GM18873 (cell line): Measurements from ENCODE around the gene GZMA.
"Not testable (repeated sequence)": the region's sequence is repeated elsewhere in the genome, so short reads cannot be mapped to it uniquely, and the experiment has no call there.

Source experiments
- ATAC-seq: cut with Tn5 transposase; IDR thresholded peaks from one replicate; pipeline ENCODE4 v1.9.1; 2021; ENCODE audit warnings: mild to moderate bottlenecking, moderate library complexity, moderate number of reproducible peaks; ENCODE audit not compliant: unreplicated experiment, low FRiP score

Gene GZMA

DNA sequence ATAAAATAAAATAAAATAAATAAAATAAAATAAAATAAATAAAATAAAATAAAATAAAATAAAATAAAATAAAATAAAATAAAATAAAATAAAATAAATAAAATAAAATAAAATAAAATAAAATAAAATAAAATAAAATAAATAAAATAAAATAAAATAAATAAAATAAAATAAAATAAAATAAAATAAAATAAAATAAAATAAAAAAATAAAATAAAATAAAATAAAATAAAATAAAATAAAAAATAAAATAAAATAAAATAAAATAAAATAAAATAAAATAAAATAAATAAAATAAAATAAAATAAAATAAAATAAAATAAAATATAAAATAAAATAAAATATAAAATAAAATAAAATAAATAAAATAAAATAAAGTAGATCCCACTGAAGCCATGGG lies 3.5 kb downstream of the GZMA start:
- ATAC-seq = not testable (repeated sequence)

DNA sequence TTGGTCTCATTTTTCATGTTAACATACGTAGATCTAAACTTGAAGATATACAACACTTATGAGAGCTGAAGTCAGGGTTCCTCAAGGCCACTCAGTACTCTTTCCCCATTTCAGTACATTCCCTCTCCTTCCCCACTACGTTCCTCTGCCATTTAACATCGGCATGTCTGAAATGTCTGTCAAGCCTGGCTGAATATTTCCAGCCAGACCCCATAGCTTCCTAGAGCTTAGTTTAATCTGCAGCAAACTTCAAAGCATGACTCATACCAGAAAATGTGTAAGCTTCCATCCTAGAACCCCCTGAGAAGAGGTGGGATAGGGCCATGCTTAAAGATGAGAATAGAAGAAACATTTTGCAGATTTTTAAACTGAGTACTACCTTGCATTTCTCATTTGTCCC lies 6.2 kb downstream of the GZMA start:
- no peak for ATAC-seq

DNA sequence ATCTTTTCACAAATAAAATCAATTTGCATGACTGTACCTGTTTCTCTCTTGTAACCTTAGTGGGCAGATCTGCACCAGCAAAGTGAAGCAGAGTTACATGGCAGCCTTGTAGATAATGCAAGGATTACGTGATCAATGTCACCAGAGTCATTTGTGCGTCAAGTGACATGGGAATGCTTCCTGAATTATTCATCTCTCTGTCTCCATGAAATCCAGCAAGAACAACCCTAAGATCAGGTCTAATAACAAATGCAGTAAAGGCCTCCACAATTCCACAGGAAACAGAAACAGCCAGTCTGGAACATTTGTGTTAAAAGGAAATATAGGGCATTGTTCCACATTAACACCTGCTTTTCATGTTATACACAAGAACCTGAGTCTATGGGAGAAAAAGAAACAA lies 7.8 kb downstream of the GZMA start:
- no peak for ATAC-seq

DNA sequence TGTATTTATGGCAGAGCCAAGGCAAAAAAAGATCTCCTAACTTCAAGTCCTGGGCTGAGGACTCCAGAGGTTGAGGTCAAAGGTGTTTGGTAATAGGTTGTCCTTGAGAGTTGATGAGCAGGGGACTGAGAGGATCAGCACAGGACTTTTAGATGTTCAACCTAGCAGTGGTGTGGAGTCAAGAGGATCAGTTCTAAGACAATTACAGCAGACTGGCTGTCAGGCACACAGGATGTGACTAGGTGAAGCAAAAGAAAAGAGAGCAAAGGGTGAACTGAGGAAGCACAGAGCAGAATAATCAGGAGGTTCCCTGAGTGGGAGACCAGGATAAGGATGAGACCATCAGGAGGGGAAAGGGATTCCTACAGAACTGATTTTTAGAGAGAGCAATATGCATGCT lies 10.9 kb downstream of the GZMA start:
- ATAC-seq = no peak

DNA sequence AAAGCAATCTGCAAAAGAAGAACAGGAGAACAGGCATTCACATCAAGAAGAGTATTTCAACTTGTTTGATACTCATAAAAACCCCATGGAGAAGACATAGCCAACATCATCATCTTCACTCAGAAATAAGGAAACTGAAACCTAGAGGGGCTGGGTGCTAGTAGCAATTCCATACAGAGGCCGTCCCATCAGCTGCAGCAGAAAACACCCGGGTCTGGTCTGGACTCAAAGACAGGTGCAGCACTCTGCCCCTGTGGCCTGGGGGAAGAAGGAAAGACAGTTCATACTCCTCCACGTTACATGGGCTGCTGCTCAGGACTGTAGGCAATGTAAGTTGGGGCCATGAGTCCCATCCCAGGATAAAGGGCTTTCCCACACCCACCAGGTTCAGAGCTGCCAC lies 11.6 kb downstream of the GZMA start:
- ATAC-seq = no peak

DNA sequence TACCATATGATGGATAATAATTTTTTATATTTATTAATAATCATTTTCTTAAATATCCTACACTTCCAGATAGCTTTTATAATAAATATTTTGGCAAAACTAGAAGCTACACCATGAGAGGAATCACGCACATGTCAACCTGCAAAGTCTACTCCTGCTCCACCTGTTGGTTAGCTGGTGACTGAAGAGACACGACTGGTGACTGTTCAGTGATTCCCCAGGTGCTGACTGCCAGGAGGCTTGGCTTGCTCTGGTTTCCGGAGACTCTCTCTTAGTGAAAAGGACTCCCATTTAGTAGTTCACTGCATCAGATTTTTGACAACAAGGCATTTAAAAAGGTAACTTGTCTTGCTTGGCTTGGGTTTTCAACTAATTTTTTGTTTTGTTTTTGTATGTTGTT lies 20.9 kb downstream of the GZMA start:
- ATAC-seq = no peak

DNA sequence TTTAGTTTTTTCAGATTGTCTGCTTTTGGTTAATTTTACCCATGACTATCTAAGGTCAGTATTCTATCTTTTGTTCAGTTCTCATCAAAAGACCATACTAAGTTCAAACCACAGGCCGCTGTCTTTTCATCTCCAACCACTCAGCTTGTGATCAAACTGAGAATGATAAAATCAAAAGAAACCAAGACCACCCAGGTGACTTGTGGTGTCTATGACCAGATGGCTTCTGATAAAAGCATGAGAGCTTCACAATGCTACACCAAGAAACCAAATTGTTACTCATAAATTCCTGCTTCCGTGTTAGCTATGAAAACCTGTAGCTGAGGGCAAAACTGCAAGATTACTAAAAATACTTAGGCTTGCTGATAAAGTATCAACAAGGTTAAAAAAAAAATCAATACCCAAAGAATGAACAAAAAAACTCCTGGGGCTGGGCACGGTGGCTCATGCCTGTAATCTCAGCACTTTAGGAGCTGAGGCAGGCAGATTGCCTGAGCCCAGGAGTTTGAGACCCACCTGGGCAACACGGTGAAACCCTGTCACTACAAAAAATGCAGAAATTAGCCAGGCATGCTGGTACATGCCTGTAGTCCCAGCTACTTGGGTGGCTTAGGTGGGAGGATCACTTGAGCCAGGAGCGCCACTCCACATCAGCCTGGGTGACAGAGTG lies 31.7 kb downstream of the GZMA start:
- ATAC-seq = no peak

DNA sequence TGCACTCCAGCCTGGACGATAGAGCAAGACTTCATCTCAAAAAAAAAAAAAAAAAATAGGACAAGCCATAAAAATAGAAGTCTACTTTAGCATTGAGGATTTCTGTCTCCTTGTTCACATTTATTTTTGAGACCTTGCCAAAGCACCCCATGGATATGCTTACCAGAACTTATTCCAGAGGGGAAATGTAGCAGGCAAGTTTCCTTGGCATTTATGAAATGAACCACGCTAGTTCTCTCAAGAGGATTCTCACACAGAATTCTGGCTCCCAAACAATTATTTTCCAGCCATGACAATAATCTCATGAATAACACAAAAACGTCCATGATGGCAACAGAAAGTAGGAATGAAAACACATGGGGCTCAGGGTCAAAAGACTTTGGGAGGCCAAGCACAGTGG lies 34.1 kb downstream of the GZMA start:
- no peak for ATAC-seq

DNA sequence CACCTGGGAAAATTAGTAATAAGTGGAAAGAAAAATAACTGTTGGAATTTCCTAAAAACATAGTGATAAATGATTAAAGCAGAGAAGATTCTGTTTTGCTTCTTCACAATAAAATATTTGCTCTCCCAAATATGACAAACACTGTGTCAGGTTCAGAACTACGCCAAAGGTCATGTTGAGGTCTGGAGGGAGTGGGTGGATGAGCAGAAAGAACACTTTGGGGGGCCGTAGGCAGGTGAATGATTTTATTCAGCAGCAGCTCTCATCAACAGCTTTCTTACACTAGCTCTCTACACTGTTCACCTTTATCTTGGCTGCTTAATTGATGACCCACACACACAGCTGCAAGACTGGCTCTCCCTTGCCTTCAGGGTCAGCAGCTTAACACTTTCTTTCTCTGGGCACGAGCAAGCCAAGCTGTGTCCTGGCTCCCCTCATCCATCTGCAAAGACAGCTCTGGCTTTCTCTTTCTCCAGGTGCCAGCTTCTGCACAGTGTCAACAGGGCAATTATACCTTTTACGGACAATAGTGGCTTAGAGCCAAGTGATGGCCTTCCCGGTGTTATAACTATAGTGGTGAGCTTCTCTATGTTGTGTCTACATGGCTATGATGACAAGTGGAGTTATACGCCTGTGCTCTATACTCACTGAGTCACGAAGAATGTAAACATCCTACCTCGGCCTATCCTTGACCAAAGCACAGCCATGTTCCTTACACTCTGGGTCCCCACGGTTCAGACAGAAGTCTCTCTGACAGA lies 38.6 kb downstream of the GZMA start:
- no peak for ATAC-seq

DNA sequence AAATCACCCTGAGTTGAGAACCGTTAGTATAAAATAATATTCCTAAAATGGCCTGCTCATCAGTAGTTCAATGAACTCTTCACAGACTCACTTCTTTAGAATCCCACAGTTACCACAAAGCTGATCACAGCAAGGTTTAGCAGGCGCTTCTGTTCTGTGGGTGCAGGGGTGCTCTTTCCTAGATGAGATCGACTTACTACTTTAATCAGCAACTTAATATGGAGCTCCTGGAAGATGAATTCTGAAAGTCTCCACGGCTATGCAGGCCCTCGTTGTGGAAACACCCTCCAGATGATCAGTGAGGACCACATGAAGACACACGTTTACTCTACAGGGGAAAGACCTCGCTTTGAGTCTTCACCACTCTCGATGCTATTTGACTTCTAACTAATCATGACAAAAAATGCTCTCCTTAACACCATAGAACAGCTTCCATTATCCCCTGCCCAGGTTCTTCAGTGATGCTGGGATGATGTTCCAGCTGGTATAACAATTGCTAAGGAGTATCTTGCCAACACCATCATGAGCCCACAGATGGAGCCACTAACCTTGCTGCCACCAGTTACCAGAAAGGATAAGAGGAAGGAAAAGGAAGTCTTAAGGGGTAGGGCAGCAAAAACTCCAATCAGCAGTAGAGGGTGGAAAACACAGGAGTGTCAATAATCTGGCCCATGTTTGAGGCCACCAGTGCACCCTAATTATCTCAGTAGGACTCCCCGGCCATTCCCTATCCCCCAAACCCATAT lies 39.7 kb downstream of the GZMA start:
- ATAC-seq = no peak

DNA sequence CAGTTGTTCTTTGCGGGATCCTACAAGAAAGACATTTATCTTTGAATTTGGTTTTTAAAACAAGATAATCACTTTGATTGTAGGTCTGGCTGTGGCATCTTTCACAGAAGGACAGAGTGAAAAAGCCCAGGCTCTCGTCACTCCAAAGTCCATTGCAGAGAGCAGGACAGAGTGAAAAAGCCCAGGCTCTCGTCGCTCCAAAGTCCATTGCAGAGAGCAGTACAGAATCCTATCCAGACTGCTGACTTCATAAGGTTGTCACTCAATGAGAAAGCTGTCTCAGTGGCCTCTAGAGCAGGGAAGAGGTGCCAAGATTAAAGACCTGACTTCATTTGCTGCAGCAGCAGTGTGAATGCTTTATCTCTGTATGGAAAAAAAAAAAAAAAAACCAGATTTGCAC lies 41.2 kb downstream of the GZMA start:
- ATAC-seq = no peak

DNA sequence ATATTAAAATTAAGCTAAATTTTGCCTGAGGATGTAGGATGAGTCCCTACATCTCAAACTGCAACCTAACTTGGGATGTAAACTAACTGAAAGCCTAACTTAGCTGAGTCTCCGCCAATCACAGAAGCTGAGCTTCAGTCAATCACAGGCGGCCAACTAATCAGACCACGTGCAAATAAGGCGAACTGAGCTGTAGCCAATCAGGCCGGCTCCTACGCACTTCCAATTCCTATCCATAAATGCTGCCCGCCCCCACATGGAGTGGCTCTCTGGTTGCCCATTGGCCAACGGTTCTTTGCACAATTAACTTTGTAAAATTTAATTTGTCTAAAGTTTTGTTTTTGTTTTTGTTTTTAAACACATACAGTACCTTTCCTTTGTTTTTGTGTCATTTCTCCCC lies 43.6 kb downstream of the GZMA start:
- ATAC-seq = no peak

DNA sequence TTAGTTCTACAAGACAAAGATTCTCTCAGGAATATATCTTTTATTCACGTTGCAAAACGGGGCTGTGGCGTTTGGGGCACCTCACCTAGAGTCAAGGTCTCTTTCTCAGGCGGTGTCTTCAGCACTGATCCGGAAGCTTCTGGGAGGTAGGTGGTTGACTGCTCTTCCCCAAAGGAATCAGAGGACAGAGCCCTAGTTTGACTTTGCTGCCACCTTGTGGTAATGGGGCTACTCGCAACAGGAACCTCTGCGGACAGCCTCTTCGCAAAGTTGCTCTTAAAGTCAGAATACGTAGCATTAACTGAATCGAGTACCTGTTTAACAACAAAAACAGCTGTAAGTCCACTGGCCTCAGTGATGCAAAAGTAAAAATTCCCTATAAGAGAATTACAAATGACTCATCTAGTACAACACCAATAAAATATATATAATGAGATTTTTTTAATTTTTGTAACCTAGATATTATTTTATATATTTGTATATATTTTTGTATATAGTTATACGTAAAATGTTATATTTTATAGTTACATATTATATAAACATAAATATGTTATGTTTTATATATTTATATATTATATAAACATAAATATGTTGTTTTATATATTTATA lies 44.2 kb downstream of the GZMA start:
- peak; percentile 77 for ATAC-seq

DNA sequence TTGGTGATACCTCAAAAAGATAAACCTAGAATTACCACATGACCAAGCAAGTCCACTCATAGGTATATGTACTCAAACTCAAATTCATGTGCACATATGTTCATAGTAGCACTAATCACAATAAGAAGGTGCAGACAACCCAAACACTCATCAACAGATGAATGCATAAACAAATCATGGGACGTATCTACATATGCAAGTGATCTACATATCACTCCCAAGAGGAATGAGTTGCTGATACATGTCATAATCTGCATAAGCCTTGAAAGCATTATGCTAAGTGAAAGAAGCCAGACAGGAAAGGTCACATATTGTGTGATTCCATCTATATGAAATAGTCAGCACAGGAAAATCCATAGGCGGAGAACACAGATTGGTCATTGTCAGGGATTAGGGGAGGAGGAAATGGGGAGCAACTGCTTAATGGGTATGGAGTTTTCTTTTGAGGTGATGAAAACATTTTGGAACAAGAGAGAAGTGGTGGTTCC lies 46.9 kb downstream of the GZMA start:
- no peak for ATAC-seq

DNA sequence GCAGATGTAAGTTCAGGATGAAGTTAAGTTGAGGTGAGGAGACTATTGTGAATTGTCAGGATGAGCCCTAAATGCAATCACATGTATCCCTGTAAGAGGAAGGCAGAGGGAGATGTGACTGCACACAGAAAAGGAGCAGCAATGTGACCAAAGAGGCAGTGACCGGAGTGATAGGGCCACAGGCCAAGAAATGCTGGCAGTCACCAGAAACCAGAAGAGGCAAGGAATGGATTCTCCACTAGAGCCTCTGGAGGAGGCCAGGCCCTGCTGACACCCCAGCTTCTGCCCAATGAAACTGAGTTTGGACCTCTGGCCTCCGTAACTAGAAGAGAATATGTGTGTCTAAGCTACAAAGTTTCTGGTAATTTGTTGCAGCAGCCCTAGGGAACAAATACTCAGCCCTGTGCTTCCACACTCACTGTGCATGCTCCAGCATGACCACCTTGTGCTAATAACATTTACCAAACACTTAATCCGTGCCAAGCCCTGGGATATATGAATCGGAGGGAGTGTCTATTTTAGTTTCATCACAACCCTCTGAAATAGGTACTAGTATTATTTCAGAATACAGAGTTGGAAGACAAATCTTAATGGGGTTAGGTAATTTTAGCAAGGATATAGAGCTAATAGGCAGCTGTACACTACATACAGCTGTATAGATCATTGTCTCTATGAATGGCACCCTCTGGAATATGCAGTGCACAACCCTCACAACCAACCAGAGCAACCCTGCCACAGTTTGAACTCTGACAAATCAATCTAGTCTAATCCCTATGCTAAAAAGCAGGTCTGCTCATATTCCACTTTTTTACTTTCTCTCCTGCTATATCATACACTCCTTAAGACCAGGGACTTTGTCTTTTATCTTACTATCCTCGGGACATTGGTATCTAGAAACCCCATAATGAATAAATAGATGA lies 49.7 kb downstream of the GZMA start:
- ATAC-seq = no peak

DNA sequence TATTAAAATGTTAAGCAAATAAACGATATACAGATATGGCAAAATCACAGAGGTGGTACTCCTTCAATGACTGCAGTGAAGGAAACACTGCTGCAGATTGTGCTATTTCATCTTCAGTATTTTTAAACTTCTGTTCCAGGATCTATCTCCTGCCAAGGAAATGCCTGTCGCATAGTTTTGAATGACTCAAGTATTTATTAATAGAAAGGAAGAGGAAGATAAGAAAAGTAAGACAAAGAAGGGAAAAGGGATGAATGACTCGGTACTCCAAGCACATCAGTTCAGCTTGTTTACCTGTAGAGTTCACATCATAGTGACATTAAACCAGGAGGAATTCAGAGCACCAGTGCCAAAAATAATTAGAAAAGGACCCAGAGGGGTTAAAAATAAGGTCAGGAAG lies 52.4 kb downstream of the GZMA start:
- no peak for ATAC-seq
